ENCODE measurements around the gene CDH13. TPM values are rescaled to one million over a fixed set of nuclear protein-coding genes. Genes with fewer than 3 reads are reported as not detected.

CDH13 gene
- total RNA-seq, 1 donor from 2014 or later = not detected

DNA sequence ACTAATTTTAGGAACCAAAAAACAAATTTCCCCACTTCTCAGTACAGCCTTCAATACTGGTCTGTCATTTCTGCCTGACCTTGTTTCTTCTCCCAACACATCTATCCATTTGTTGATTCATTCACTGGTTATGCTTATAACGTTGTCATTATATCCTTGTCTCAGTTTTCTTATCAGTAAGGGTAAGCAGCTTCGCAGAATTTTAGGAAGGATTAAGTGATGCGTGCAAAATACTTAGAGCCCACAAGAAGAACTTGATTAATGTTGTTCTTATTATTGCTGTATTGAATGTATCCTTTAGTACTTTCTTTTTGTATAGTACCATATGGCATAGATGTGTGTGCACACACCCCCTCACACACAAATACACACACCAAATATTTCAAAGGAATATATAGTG, 777.5 kb downstream of the CDH13 start:
- DNase-seq (no peak), ATAC-seq (ENCODE audit: low read depth) (no peak)
- TF ChIP-seq, protein P1, sequence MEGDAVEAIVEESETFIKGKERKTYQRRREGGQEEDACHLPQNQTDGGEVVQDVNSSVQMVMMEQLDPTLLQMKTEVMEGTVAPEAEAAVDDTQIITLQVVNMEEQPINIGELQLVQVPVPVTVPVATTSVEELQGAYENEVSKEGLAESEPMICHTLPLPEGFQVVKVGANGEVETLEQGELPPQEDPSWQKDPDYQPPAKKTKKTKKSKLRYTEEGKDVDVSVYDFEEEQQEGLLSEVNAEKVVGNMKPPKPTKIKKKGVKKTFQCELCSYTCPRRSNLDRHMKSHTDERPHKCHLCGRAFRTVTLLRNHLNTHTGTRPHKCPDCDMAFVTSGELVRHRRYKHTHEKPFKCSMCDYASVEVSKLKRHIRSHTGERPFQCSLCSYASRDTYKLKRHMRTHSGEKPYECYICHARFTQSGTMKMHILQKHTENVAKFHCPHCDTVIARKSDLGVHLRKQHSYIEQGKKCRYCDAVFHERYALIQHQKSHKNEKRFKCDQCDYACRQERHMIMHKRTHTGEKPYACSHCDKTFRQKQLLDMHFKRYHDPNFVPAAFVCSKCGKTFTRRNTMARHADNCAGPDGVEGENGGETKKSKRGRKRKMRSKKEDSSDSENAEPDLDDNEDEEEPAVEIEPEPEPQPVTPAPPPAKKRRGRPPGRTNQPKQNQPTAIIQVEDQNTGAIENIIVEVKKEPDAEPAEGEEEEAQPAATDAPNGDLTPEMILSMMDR (IDR thresholded peaks at IDR 0.05) = no peak
- intact Hi-C loops (cut with micrococcal nuclease) = no loop called here
- H3K27ac Mint-ChIP-seq = no peak overlapping the region
- ChIA-PET POLR2A (no interaction called here), CTCF (no interaction called here)
- no peaks in the 10 kb centered on the region for H3K9me3 Mint-ChIP-seq
- H3K4me3 Mint-ChIP-seq = no peak overlapping the region
- H3K36me3 Mint-ChIP-seq (ENCODE audit: low read depth) = no peaks in the 10 kb centered on the region
- no peaks in the 10 kb centered on the region for H3K27me3 Mint-ChIP-seq
- H3K4me1 Mint-ChIP-seq = no peaks in the 10 kb centered on the region

DNA sequence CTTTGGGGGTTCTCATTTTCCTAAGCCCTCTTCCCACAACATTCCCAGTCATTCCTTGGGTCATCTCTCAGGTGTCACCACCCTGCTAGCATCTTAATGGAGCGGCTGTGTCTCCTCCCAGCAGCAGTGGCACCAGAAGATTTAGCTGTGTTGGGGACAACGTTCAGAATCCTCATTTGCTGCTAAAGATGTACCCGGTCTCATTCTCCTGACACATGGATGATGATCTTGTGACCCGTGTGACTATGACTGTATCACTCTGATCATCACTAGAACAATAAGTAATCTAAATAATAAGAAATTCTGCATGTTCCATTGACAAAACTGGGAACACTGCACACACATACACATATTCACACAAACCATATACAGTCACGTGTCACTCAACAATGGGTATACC, 781.2 kb downstream of the CDH13 start:
- no peak for ATAC-seq (ENCODE audit: low read depth)
- no peaks in the 10 kb centered on the region for H3K4me1 Mint-ChIP-seq
- H3K4me3 Mint-ChIP-seq = no peak overlapping the region
- POLR2A ChIA-PET = no interaction called here
- no peak for DNase-seq
- no peaks in the 10 kb centered on the region for H3K9me3 Mint-ChIP-seq
- no peaks in the 10 kb centered on the region for H3K36me3 Mint-ChIP-seq (ENCODE audit: low read depth)
- intact Hi-C loops (cut with micrococcal nuclease) = no loop called here
- TF ChIP-seq, protein P1 (IDR thresholded peaks at IDR 0.05) = no peak
- peaks cover 2% of the 10 kb centered on the region for H3K27me3 Mint-ChIP-seq
- H3K27ac Mint-ChIP-seq = no peak overlapping the region
- CTCF ChIA-PET = no interaction called here

DNA sequence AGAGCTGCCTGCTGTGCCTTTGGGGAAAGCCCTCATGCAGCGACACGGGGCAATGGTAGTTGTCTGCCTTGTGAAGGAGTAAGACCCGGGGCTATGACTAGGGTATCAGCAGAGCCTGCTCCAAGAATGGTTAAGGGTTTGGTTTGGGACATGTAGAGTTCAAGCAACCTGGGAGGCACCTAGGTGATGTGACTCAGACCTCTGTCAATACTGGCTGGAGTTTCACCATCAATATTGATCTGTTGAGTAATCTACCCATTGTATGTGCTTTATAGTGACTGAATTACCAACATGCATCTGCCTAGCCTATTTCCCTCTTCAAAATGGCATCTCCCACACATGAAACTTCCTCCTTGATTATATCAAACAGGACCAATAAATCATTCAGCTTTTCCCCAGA, 782.6 kb downstream of the CDH13 start:
- Mint-ChIP-seq H3K4me1 (no peaks in the 10 kb centered on the region), H3K27me3 (peaks cover 2% of the 10 kb centered on the region), H3K4me3 (no peak overlapping the region), H3K36me3 (ENCODE audit: low read depth) (no peaks in the 10 kb centered on the region), H3K27ac (no peak overlapping the region), H3K9me3 (no peaks in the 10 kb centered on the region)
- ChIA-PET POLR2A (no interaction called here), CTCF (no interaction called here)
- ATAC-seq (ENCODE audit: low read depth) = no peak
- TF ChIP-seq, protein P1 (IDR thresholded peaks at IDR 0.05) = no peak
- no peak for DNase-seq
- intact Hi-C loops (cut with micrococcal nuclease) = no loop called here

DNA sequence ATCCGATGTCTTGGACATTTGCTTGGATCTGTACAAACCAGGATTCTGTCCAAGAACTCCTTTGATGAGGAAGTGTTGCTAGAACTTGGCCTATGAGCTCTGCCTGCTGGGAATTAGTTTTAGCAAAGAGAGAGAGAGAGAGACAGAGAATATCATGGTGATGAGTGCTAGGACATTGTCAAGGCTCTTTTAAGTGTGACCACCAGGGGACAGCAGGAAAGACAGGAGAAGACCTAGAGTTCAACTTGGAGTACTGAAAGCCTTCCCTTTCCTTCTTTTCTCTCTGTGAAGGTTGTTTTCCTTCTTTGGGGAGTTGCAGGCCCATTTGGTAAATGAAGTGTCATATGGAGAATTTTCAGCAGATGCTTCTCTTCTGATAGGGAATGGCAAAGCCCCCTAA, 791.8 kb downstream of the CDH13 start:
- no peak for DNase-seq
- intact Hi-C loops (cut with micrococcal nuclease) = no loop called here
- Mint-ChIP-seq H3K4me1 (no peaks in the 10 kb centered on the region), H3K9me3 (no peaks in the 10 kb centered on the region), H3K27ac (no peak overlapping the region), H3K4me3 (no peak overlapping the region), H3K36me3 (ENCODE audit: low read depth) (no peaks in the 10 kb centered on the region), H3K27me3 (peaks cover 5% of the 10 kb centered on the region)
- TF ChIP-seq, protein P1 (IDR thresholded peaks at IDR 0.05) = no peak
- no peak for ATAC-seq (ENCODE audit: low read depth)
- ChIA-PET CTCF (no interaction called here), POLR2A (no interaction called here)

DNA sequence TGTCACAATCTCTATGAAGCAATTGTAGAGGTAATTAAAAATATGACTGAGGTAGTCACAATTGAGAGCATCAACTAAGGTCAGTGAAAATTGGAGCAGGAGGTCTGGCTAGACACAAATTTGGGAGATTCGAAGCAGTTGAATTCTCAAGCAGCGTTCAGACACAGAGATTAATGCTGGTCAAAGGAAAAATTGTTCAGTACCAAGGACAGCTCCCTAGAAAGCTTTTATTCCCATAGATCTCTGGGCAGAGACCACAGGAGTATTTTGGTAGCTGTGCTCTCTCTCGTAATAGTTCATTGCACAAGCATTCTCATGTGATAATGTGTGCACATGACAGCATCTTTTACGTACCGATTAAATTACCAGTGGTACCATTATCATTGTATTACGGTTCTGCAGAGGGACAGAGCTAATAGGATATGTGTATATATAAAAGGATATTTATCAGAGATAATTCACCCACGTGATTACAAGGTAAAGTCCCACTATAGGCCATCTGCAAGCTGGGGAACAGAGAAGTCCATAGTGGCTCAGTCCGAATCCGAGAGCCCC, 793.5 kb downstream of the CDH13 start:
- peaks cover 4% of the 10 kb centered on the region for H3K27me3 Mint-ChIP-seq
- ChIA-PET CTCF (no interaction called here), POLR2A (no interaction called here)
- H3K4me3 Mint-ChIP-seq = no peak overlapping the region
- no peak for DNase-seq
- intact Hi-C loops (cut with micrococcal nuclease) = no loop called here
- ATAC-seq (ENCODE audit: low read depth) = no peak
- no peaks in the 10 kb centered on the region for H3K4me1 Mint-ChIP-seq
- no peaks in the 10 kb centered on the region for H3K36me3 Mint-ChIP-seq (ENCODE audit: low read depth)
- H3K27ac Mint-ChIP-seq = no peak overlapping the region
- TF ChIP-seq, protein P1 (IDR thresholded peaks at IDR 0.05) = no peak
- no peaks in the 10 kb centered on the region for H3K9me3 Mint-ChIP-seq

Measured in activated B cell treated with CpG ODN at 0.5 μM for 24 hours (primary cell).